Fibroblast of gingiva (primary cell): Measurements from ENCODE around the gene ZFHX3.
A peak's percentile ranks its signal among the peaks of the same experiment; 100 is the strongest.
"Not testable (repeated sequence)": the region's sequence is repeated elsewhere in the genome, so short reads cannot be mapped to it uniquely, and the experiment has no call there.

ENCODE experiments used
- DNase-seq: peaks from one replicate; pipeline ENCODE4 v3.0.0-alpha.2; 2011; ENCODE audit warnings: low read depth

Gene ZFHX3, protein sequence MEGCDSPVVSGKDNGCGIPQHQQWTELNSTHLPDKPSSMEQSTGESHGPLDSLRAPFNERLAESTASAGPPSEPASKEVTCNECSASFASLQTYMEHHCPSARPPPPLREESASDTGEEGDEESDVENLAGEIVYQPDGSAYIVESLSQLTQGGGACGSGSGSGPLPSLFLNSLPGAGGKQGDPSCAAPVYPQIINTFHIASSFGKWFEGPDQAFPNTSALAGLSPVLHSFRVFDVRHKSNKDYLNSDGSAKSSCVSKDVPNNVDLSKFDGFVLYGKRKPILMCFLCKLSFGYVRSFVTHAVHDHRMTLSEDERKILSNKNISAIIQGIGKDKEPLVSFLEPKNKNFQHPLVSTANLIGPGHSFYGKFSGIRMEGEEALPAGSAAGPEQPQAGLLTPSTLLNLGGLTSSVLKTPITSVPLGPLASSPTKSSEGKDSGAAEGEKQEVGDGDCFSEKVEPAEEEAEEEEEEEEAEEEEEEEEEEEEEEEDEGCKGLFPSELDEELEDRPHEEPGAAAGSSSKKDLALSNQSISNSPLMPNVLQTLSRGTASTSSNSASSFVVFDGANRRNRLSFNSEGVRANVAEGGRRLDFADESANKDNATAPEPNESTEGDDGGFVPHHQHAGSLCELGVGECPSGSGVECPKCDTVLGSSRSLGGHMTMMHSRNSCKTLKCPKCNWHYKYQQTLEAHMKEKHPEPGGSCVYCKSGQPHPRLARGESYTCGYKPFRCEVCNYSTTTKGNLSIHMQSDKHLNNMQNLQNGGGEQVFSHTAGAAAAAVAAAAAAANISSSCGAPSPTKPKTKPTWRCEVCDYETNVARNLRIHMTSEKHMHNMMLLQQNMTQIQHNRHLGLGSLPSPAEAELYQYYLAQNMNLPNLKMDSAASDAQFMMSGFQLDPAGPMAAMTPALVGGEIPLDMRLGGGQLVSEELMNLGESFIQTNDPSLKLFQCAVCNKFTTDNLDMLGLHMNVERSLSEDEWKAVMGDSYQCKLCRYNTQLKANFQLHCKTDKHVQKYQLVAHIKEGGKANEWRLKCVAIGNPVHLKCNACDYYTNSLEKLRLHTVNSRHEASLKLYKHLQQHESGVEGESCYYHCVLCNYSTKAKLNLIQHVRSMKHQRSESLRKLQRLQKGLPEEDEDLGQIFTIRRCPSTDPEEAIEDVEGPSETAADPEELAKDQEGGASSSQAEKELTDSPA (N-terminal part only)

DNA sequence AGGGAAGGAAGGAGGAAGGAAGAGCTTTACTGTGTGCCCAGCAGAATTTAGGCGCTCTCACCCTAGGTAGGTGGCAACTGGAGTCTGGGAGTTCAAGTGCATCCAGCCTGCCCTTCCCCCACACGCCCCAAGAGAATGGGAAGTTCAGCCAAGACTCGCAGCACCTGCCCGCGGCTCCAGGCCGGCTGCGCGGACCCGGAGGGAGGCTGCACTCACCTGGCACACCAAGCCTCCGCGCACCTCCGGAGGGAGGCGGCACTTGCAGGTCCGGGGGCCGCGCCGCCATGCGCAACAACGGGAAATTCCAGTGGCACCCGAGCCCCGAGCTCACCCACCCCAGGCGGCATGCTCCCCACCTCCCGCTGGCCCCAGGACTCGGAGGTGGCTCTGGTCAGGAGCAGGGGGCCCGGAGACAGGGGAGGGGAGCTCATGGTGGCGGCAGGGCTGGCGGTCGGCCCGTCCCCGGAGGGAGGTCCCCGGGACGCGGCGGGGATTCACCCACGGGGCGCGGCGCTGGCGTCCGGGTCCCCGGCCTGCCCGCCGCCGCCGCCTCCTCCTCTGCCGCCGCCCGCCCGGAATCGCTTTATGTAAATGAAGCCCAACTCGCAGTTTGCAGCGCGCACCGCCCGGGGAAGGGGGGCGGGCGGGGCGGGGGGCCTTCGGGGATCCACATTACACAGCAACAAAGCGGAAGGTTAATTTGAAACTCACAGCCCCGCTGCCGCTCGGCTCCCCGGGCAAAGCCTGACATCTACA, at the start of gene ZFHX3:
TSS of gene ZFHX3 (minus strand) at position 593 of the 756 bp plus-strand sequence. CDS start 87,983 bp downstream, outside the sequence.
- DNase-seq = peak; percentile 78

- no peak for DNase-seq
These were observed 48.6 kb upstream of the ZFHX3 start for GRCh38 chr16:73096510-73096909.

GRCh38 chr16:73095885-73096421, 48.0 kb upstream of the ZFHX3 start:
- DNase-seq = no peak

DNA sequence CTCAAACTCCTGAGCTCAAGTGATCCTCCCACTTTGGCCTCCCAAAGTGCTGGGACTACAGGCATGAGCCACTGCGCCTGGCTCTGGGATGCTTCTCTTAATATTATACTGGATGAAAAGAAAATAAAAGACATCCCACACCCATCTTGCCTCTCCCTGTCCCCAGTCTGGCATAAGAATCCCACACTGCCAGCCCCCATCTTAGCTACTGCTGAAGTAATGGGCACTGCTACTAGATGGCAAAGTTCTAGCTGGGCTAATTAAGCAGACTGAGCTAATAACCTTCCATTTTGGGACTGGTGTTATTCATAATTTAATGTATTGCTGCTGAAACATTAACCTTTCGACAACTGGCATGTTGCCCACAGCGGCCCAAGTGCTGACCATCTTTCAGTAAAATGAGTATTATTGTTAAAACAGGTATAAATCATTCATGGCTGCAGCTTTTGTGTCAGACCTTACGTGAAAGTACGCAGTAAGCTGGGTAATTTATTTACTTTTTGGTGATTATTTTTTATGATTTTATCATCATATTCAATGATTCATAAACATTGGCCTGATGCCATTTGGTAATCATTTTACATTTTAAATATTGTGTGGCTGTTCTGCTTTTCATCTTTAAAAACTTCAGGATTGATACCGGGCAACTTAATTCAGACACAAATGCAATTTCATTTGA, 47.4 kb upstream of the ZFHX3 start:
- DNase-seq = no peak

GRCh38 chr16:73094371-73094770, 46.4 kb upstream of the ZFHX3 start:
- no peak for DNase-seq

- no peak for DNase-seq
These were observed 45.5 kb upstream of the ZFHX3 start for GRCh38 chr16:73093146-73094144.

DNA sequence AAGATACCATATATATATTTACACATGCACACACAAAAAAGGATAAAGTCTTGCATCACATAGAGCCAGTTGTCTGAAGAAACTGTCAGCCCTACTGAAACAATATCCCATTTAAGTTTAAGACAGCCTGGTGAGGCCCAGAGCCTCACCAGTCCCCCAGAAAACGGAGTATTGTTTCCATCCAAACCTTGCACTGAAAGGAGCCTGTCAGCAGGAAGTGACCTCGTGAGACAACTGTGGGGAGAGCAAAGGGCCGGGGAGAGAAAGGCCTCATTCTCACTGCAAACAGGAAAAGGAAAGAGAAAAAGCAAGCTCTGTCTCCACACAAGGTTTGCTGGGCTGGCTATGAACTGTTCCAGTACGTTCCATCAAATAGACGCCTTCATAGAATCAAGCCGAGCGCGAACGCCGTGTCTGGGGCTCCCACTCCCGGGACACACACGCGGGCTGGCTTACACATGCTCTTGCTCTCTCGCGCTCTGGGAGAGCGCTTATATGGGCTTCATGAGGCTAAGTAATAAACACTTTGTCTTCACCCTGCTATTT, 44.4 kb upstream of the ZFHX3 start:
- DNase-seq = no peak

GRCh38 chr16:73091174-73091573, 43.2 kb upstream of the ZFHX3 start:
- DNase-seq = no peak

DNA sequence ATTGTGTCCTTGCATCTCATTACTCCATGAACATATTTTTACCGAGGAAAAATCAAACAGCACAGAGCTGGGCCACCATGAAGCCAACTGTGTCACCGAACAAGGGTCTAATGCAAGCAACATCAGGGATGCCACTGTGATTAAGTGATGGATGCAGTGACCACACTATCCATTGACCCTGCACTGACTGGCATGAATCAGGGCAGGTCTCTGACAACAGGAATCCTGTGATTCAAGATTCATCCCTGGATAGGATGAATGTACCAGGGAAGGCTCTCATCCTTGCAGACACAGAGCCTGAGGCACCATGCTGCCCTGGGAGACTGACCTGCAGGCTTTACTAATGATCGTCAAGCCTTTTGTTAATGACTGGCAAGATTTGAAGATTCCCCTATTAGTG, 41.5 kb upstream of the ZFHX3 start:
- no peak for DNase-seq

- DNase-seq = no peak
These were observed 38.2 kb upstream of the ZFHX3 start for GRCh38 chr16:73086108-73086507.

- no peak for DNase-seq
These were observed 35.3 kb upstream of the ZFHX3 start for GRCh38 chr16:73083271-73083670.

DNA sequence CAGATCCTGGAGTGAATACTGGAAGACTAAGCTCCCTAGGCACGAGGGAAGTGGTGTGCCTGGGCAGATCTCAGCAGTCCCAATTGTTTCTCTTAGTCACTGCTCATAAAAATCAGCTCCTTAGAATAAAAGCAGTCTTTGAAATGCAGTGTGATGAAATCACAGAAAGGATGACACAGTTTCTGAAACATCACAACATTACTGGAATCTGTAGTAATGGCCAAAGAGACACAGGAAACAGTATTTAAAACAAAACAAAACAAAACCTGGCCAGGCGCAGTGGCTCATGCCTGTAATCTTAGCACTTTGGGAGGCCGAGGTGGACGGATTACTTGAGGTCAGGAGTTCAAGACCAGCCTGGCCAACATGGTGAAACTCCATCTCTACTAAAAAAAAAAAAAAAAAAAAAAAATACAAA, 34.7 kb upstream of the ZFHX3 start:
- DNase-seq = peak; percentile 96

DNA sequence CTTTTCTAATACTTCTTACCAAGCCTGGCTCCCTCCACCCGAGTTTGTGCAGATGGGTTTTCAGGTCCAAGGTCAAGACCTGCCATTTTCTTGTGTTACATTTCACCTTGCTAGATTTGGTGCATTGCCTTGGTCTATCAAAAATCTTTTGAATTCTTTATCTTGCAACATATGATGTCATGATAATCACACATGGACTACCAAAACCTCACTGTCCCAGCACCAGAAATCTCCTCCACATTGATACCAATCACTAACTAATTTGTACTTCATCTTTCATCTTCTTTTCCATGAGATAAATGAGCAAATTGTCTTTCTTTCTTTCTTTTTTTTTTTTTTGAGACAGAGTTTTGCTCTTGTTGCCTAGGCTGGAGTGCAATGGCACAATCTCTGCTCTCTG, 33.0 kb upstream of the ZFHX3 start:
- no peak for DNase-seq

DNA sequence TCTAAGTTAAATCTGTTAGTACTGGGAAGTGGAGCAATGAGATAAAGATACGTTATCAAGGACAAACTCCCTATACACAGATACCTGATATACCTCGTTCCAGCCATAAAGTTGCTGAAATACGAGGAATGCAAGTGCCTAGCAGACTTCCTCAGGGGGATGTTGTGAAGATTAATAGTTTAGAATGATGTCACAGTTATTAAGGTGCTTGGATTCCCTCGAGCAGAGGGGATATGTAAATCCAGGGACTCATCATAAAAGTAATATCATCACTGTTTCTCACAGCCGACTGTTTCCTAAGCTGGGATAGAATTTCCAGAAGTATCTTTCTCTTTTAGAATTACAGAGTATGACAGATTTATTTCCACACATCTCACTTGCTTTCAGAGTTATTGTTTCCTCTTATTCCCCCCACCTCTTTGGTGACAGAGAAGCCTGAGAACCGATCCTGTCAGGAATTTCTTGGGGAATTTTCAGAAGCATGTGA, 28.4 kb upstream of the ZFHX3 start:
- no peak for DNase-seq

GRCh38 chr16:73074382-73074781, 26.5 kb upstream of the ZFHX3 start:
- DNase-seq = no peak

DNA sequence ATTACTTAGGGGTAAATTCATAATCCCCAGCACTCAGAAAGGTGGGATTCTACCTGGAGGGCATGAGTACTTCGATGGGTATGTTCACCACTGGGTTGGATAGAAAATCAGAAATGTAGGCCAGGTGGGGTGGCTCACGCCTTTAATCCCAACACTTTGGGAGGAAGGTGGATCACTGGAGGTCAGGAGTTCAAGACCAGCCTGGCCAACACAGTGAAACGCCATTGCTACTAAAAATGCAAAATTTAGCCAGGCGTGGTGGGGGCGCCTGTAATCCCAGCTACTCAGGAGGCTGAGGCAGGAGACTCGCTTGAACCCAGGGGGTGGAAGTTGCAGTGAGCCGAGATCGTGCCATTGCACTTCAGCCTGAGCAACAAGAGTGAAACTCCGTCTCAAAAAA, 24.1 kb upstream of the ZFHX3 start:
- DNase-seq = not testable (repeated sequence)

GRCh38 chr16:73071131-73071940, 23.4 kb upstream of the ZFHX3 start:
- DNase-seq = no peak

DNA sequence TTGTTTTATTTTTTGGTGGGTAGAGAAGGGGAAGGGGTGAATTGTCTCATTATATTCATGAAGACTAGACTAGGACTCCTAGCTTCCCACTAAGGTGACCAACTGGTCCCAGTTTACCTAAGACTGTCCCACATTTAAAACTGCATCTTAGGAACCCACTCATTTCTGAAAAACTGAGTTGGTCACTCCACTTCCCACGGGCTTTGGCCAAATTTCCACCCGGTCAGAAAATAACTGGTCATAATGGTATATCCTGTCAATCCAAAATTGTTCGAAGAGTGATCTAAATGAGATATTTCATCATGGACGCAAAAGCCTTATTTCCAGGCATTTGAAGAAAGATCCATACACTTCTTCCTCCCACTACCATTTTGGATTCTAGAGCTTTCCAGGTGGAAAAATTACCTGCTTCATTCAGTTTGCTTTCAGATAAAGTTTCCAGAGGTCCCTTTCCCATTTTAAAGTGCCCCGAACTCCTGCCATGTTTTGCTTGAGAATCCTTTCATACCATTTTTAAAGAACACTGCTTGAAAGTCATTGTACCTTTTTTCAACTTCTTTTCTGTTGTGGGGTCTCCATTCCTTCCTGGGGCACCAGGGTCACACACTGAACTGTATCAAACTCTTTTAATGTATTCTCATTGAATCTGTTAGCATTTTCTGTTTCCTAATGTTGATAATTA, 21.8 kb upstream of the ZFHX3 start:
- no peak for DNase-seq
